HG03469 (cell line): ENCODE measurements around the gene NUDT2.

ENCODE experiments used
- ATAC-seq: cut with Tn5 transposase; IDR thresholded peaks from one replicate; pipeline ENCODE4 v1.9.1; 2021; ENCODE audit warnings: mild to moderate bottlenecking, moderate library complexity, moderate number of reproducible peaks; ENCODE audit not compliant: unreplicated experiment

Gene NUDT2

GRCh38 chr9:34370335-34370969, 41.1 kb downstream of the NUDT2 start:
- no peak for ATAC-seq

GRCh38 chr9:34370970-34371880, 41.9 kb downstream of the NUDT2 start:
- ATAC-seq = no peak

DNA sequence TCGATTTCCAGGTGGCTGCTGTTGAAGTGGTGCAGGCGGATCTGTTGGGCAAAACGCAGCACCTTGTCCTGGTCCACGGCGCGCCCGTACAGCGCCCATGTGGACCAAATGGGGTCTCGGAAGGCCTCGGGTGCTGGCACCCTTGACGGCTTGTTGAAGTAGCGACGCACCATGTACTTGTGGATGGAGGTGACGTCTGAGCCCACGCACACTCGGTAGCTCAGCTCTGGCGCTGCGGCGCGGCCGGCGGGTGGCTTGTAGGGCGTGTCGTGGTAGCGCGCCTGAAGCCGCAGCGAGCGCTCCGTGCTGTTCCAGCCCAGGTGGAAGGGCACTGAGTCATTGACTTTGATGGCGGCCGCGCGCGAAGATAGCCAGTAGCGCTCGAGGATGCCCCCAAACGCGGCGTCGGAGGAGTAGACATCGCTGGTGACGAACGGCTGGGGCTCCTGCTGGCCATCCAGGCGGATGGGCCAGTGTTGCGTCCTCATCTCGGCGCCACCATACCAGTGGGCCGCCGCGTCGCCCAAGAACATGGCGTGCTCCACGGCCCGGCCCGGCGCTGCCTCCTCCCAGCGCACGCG, 42.6 kb downstream of the NUDT2 start:
- ATAC-seq = no peak

GRCh38 chr9:34372467-34373011, 43.2 kb downstream of the NUDT2 start:
- ATAC-seq = no peak

DNA sequence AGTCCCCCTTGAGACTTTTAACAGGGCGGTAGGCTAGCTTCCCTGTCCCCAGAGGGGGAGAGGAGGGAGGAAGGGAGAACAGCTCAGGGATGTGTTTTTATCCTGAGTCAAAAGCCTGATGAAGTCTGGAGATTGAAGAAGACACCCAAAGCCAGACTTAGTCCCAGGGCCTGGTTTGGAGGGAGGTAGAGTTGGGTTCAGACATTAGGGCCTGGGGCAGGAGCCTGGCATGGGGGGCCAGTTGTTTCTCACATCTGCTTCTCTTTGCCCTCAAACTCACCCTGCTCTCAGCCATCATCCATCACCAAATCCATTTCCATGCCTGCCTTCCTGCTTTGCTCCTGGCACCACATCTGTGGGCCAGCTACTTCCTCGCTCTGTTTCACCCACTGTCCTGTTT, 44.4 kb downstream of the NUDT2 start:
- ATAC-seq = no peak

GRCh38 chr9:34374339-34374738, 45.0 kb downstream of the NUDT2 start:
- no peak for ATAC-seq

DNA sequence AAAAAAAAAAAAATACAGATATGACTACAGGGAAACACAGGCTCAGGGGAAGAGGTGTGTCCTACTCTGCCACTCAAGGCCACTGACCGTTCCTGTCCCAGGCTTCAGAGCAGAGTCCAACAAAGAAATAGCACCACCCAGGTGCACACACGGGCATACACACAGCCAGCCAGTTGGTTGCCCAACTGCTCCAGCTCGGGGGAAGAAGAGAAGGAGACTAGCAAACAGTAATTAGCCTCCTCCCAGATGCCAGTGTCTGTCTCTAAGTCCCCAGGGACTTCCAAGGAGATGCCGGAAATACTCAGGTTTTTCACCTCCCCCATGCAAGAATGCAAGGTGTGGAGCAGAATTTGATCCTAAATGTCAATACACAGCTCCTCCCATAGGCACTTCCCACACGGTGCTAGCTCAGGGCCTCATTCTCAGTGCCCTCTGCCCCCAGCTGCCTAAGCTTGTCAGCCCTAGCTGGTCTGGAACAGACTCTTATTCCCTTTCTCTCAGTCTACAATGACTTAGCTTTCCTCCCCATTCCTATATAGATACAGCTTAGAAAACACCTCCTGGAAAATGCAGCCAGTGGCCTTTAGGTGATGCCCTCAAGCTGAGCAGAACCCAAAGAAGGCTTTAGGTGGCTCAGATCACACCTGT, 45.7 kb downstream of the NUDT2 start:
- ATAC-seq = no peak

DNA sequence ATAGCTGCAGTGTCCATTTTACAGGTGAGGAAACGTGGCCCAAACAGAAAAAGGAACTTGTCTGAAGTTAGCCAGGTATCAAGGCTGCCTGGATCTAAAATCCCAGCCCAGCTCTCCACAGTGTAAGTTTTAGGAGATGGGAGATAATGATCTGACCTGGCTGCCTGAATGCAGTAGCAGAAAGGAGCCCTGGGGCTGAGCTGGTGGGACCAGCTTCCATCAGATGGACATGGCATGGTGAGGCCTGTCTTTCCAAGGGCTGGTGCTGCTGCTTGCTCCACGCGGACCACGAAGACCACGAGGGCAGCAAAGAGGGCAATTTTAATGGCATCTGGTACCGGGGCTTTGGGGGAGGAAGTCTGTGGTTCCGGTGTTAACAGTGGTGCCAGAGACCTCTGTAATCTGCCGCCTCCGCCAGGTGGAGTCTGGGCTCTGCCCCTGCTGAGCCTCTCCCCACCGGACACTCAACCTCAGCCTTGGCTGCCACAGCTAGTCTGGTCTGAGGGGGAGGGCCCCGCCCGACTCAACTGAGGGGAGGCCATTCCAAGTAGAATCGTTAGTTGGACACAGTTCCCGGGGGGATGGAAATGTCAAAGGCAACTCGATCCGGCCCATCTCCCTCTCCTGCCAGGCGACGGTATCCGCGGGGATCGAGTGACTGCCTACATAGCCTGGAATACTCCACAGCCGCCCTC, 46.7 kb downstream of the NUDT2 start:
- ATAC-seq = no peak

DNA sequence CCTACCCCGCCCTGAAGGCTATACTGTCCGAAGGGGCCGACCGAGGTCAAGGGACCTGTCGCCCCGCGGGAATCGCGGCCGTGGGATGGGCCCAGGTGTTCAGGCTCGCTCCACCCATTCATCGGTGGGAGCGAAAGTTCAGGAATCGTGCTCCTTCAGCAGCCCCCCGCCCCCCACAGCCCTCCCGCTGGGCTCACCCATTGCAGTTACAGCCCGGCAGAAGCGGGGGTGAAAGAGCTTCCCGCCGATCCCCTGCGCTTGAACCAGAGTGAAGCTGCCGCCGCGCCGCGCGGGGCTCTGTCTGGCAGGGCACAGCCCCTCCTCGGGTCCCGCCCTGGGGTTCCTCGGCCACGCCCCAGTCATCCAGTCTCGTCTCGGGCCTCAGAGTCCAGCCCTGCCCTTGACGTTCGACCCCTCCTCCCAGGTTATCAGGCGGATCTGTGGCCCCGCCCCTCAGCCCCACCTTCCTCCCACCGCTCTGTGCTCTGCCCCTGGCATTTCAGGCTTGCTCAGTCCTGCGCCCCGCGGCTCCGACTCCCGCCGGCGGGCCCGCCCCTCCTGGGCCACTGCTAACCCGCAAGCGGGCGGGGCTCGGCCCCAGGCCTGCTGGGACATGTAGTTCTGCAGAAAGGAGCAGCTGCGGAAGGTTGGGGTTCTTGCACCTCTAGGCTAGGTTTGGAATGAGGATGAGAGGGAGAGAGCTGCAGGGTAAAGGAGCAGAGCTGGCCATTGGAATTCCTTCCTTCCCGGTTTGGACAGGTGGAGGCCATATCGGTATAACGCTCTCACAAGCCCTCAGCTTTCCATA, 47.4 kb downstream of the NUDT2 start, which contains the start of gene MYORG:
TSS of gene MYORG (minus strand) at position 303 of the 808 bp plus-strand sequence. CDS start 3,955 bp downstream, outside the sequence.
- peak; percentile 73 for ATAC-seq

- ATAC-seq = no peak
Measured at GRCh38 chr9:34377404-34377746, 48.0 kb downstream of the NUDT2 start.

GRCh38 chr9:34378376-34379060, 49.1 kb downstream of the NUDT2 start:
- ATAC-seq = no peak

- ATAC-seq = no peak
Measured at GRCh38 chr9:34379334-34380033, 50.1 kb downstream of the NUDT2 start.

DNA sequence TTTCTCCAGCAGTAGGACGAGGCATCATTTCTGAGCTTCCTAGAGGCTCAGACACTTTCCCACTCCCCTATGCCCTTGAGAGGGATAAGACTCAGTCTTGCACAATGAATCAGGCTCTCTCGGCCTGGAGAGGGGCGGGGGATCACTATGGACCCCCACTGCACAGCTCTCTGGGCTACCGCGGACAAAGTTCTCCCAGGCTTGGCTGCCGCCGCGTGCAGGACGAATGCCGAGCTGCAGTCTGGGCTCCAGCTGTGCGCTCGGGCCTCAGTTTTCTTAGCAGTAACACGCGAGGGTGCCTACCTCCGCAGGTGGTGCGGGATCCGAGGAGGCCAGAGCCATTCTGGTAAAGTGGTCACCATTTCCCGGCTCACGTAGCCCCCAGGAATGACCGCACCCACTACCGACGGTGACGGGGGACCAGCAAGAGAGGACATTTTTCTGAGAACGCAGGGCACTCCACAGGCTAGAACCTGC, 50.7 kb downstream of the NUDT2 start:
- ATAC-seq = no peak

GRCh38 chr9:34380511-34381315, 51.3 kb downstream of the NUDT2 start:
- no peak for ATAC-seq

DNA sequence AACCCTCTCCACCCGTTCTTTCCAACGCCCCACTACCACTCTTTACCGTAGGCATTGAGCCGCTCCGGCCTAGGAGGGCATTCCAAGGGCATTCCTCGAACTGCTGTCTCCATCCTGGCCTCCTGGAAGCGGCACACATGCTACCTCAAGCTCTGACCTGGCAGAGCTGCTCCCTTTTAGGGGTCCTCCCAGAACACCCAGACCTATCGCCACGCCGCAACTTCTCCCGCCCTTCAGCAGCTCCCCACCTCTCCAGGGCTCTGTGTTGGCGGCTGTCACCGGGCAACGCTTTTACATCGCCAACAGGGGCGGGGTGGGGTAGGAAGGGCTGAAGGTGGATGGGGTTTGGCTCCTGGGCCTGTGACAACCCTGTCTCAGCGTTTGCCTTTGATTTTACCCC, 52.0 kb downstream of the NUDT2 start:
- no peak for ATAC-seq

- ATAC-seq = no peak
Measured at GRCh38 chr9:34382054-34382453, 52.7 kb downstream of the NUDT2 start.

DNA sequence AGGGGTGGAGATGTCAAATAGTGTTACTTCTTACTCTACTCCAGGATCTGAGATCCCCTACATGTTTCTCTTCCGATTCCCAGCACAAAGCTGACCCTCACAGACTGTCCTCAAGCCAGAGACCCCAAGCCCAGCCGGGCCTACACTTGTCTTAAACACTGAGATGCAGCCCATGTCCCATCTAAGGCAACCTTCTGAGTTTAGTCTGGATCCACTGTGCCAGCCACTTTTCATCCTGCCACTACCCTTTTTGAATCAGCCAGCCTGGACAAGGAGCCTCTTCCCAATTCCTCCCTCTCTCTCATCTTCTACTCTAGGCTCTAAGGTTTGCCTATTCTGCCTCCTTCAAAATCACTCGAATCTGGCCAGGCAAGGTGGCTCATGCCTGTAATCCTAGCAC, 53.5 kb downstream of the NUDT2 start:
- ATAC-seq = no peak

DNA sequence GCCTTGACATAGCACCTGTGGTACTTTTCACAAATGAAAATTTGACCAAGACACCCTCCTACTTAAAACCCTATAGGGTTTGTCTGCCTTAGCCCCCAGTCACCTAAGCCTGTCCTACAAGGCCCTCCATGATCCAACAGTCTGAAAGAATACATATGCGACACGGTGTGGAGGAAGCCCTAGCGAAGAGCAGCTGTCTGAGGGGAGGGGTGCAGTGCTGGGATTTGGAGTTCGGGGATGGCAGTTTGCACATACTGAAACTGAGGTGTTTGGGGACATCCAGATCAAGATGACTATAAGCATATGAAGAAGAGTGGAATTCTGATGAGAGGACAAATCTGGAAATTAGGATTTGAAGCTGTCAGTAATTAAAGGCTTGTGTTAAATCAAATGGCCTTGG, 54.5 kb downstream of the NUDT2 start:
- ATAC-seq = no peak
